ENCODE measurements around the gene MICU1.
"Not testable (repeated sequence)": the region's sequence is repeated elsewhere in the genome, so short reads cannot be mapped to it uniquely, and the experiment has no call there.

DNA sequence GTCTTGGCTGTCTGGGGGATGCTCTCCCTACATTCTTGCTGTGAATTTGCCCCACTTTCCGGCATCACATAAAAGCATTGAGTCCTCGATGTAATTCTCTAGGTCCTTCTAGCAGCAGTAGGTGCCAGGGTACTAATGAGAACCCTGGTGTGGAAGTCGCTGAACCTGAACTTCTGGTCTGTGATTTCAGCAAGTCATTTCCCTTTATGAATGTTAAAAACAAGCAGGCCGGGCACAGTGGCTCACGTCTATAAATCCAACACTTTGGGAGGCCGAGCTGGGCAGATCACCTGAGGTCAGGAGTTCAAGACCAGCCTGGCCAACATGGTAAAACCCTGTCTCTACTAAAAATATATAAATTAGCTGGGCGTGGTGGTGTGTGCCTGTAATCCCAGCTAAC, 240.9 kb downstream of the MICU1 start:
- not testable (repeated sequence) for TF ChIP-seq GATA2 (CRISPR knock-in tag; IDR thresholded peaks at IDR 0.05); TAF1 (IDR thresholded peaks at IDR 0.05; ENCODE audit: borderline replicate concordance, low read depth, low read length); POLR2AphosphoS5 (IDR thresholded peaks at IDR 0.05; ENCODE audit: low read depth, low read length); GABPA (IDR thresholded peaks at IDR 0.05; ENCODE audit: low read depth); RAD21 (IDR thresholded peaks at IDR 0.05; ENCODE audit: low read length)
- TF ChIP-seq, protein P1, sequence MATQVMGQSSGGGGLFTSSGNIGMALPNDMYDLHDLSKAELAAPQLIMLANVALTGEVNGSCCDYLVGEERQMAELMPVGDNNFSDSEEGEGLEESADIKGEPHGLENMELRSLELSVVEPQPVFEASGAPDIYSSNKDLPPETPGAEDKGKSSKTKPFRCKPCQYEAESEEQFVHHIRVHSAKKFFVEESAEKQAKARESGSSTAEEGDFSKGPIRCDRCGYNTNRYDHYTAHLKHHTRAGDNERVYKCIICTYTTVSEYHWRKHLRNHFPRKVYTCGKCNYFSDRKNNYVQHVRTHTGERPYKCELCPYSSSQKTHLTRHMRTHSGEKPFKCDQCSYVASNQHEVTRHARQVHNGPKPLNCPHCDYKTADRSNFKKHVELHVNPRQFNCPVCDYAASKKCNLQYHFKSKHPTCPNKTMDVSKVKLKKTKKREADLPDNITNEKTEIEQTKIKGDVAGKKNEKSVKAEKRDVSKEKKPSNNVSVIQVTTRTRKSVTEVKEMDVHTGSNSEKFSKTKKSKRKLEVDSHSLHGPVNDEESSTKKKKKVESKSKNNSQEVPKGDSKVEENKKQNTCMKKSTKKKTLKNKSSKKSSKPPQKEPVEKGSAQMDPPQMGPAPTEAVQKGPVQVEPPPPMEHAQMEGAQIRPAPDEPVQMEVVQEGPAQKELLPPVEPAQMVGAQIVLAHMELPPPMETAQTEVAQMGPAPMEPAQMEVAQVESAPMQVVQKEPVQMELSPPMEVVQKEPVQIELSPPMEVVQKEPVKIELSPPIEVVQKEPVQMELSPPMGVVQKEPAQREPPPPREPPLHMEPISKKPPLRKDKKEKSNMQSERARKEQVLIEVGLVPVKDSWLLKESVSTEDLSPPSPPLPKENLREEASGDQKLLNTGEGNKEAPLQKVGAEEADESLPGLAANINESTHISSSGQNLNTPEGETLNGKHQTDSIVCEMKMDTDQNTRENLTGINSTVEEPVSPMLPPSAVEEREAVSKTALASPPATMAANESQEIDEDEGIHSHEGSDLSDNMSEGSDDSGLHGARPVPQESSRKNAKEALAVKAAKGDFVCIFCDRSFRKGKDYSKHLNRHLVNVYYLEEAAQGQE (IDR thresholded peaks at IDR 0.05; ENCODE audit: low read depth, low read length), result not testable (repeated sequence)
- TF ChIP-seq, protein P2, sequence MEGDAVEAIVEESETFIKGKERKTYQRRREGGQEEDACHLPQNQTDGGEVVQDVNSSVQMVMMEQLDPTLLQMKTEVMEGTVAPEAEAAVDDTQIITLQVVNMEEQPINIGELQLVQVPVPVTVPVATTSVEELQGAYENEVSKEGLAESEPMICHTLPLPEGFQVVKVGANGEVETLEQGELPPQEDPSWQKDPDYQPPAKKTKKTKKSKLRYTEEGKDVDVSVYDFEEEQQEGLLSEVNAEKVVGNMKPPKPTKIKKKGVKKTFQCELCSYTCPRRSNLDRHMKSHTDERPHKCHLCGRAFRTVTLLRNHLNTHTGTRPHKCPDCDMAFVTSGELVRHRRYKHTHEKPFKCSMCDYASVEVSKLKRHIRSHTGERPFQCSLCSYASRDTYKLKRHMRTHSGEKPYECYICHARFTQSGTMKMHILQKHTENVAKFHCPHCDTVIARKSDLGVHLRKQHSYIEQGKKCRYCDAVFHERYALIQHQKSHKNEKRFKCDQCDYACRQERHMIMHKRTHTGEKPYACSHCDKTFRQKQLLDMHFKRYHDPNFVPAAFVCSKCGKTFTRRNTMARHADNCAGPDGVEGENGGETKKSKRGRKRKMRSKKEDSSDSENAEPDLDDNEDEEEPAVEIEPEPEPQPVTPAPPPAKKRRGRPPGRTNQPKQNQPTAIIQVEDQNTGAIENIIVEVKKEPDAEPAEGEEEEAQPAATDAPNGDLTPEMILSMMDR (IDR thresholded peaks at IDR 0.05), result not testable (repeated sequence)
- TF ChIP-seq, protein P3, sequence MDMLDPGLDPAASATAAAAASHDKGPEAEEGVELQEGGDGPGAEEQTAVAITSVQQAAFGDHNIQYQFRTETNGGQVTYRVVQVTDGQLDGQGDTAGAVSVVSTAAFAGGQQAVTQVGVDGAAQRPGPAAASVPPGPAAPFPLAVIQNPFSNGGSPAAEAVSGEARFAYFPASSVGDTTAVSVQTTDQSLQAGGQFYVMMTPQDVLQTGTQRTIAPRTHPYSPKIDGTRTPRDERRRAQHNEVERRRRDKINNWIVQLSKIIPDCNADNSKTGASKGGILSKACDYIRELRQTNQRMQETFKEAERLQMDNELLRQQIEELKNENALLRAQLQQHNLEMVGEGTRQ (IDR thresholded peaks at IDR 0.05; ENCODE audit: borderline replicate concordance, low read depth, low read length), result not testable (repeated sequence)
